ENCODE results near the gene PEX26.
"Not testable (repeated sequence)": the region's sequence is repeated elsewhere in the genome, so short reads cannot be mapped to it uniquely, and the experiment has no call there.

Gene PEX26

DNA sequence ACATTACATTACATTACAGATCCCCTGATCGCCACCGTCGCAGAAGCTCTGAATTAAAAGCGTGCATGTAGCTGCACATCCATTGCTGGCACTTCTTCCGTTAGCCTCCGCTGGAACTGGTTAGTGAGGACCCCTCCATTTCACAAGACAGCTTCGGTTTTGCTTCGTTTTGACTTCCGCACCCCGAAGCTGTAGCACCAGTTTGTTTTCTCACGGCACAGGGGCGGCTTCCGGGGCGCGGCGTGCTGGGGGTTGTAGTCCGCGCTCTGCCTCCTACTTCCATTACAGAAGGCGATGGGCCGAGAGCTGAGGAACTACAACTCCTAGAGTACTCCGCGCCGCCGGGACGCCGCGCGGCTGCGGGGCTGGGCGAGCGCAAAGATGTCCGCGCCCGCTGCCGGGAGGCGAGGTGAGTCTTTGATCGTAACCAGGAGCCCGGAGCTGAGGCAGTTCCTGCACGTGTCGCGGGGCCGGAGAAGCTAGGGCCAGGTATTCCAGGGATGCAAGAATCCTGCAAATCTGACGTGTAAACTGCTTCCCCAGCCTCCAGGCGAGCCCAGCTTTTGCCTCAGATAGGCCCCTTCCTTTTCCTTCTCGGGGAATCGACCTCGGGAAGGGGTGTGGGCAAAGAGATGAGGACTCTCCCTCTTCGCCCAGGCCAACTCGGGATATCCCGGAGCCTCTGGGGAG lies at the start of gene PEX26:
Gene PEX26, plus strand, starts transcription at position 352 of the 690 bp plus-strand sequence. CDS start 387 bp downstream, outside the sequence.
- peak; percentile 91 for DNase-seq

GRCh38 chr22:18028817-18029527 lies 48.8 kb upstream of the PEX26 start:
- no peak for DNase-seq

- no peak for DNase-seq
Measured at GRCh38 chr22:18029686-18030267, 48.0 kb upstream of the PEX26 start.

GRCh38 chr22:18031695-18032454 lies 45.9 kb upstream of the PEX26 start:
- no peak for DNase-seq

DNA sequence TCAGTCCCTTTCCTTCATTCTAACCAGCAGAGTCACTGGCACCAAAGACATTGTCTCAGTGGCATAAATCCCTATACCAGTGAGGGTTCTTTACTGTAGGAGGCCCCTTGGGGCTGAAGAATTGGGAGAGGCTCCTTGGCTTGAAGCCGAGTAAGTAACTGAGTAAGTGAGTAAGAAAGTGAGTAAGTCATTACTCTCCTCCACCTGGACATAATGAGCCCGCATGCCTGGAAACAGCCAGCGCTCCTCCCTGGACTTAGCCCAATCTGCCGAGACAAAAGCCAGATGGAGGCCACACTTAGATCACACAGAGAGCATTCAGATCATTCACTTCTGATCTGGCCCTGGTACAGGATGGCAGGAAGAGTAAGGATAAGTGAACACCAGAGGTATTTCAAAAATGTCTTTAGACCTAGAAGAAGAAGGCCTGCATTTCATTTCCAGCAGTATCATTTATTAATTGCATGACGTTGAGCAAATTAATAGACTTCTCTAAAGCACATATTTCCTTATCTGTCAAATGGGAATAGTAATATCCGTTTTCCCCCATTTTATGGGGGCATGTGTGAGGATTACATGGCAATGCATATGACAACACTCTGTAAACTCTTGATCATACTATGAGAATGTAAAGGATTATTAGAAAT lies 45.2 kb upstream of the PEX26 start:
- no peak for DNase-seq

GRCh38 chr22:18033204-18033998 lies 44.4 kb upstream of the PEX26 start:
- no peak for DNase-seq

DNA sequence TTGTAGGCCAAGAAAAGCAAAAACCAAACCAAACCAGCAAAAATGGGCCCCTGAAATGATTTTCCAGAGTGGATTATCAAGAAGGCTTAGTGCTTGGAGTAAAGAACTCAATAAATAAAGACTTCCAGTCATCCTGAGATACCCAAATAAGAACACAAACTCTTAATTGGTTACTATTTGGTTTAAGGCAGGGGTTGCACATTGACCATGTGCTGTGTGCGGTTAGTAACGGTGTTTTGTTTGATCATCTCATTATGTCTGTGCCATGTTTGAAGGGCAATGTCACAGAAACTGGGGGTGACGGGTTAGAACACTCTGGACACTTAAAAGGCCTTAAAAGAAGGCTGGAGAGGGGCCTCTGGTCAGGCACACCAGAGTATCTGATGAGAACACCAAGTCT lies 43.7 kb upstream of the PEX26 start:
- DNase-seq: no peak

GRCh38 chr22:18035751-18036150 lies 42.0 kb upstream of the PEX26 start:
- DNase-seq: no peak

GRCh38 chr22:18040898-18041297 lies 36.9 kb upstream of the PEX26 start:
- DNase-seq: not testable (repeated sequence)

DNA sequence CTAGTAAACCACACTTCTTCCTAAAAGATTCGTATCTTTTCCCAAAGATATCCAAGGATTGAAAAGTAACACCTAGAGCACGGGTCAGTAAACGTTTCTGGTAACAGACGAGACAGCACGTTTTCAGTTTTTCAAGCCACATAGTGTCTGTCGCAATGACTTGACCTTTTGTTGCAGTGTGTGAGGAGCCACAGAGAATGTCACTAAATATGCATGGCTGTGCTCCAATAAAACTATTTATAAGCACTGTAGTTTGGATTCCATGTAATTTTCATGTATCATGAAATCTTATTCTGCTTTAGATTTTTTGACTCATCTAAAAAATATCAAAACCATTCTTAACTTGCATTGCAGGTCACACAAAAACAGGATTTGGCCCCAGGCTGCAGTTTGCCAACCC lies 35.1 kb upstream of the PEX26 start:
- no peak for DNase-seq

DNA sequence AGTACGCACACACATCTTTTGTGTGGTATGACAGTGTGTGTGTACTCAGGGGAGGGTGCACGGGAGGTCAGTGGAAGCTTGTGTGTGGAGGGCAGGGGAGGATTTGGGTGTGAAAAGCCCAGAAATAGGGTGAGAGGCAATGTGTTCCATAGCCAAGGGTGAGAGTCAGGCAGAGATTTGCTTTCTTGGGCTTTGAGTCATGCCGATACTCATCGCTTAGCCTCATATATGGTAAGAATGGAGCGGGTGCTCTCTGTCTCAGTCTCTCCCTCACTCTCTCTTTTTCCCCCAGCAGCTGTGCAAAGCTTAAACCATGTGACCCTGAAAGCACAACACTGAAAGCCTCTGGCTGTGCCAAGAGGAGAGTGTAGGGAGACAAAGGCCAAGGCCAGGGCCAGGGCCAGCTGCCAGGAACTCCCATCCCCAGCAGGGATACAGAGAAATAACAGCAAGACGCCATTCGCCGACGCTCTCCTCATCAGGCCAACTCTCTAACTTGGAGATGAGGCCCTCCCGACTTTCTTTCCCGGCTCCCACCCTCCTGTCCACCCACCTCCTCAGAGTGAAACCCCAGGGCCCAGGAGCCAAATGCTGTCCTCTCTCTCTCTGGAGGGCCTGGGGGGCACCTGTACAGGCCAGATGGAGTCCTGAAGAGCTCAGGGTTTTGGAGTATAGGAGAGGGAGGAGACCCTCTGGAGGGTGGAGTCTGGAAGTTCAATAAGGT lies 33.1 kb upstream of the PEX26 start:
- DNase-seq: no peak

GRCh38 chr22:18045794-18046193 lies 32.0 kb upstream of the PEX26 start:
- DNase-seq: no peak

DNA sequence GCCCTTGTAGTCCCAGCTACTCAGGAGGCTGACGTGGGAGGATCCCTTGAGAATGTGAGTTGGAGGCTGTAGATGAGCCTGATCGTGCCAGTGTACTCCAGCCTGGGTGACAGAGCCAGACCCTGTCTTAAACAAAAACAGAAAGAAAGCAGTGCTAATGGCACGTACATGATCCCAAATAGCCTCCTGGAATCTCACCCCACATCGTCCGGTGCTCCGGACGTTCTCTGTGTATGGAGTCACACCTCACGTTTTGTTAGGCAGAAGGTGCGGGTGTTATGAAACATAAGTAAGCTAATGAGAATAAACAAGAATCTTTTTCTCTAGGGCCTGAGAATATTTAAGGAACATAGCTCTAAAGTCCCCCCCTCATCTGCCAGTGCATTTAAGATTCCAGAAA lies 29.7 kb upstream of the PEX26 start:
- no peak for DNase-seq

- no peak for DNase-seq
Measured at GRCh38 chr22:18048441-18048898, 29.3 kb upstream of the PEX26 start.

- no peak for DNase-seq
Measured at GRCh38 chr22:18050065-18050464, 27.7 kb upstream of the PEX26 start.

GRCh38 chr22:18051113-18051512 lies 26.7 kb upstream of the PEX26 start:
- DNase-seq: not testable (repeated sequence)

GRCh38 chr22:18053216-18053946 lies 24.4 kb upstream of the PEX26 start:
- not testable (repeated sequence) for DNase-seq

DNA sequence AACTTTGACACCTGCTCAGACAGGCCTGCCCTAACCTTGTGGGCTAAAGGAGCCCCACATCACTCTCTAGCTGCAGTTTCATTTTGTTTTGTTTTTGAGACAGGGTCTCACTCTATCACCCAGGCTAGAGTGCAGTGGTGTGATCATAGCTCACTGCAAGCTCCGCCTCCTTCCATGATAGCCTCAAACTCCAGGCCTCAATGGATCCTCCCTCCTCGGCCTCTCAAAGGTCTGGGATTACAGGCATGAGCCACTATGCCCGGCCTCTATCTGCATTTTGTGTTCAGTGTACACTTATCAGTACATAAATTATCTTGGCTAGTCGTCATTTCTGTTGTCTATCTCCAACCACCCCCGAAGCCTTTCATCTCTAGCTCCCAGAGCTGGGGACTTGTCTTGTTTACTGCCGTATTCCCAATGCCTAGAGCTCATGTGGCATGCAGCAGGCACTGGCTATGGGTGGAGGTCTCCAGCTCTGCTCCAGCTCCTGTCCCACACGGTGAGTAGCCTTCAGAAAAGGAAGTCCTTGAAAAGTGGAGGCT lies 22.1 kb upstream of the PEX26 start:
- no peak for DNase-seq

DNA sequence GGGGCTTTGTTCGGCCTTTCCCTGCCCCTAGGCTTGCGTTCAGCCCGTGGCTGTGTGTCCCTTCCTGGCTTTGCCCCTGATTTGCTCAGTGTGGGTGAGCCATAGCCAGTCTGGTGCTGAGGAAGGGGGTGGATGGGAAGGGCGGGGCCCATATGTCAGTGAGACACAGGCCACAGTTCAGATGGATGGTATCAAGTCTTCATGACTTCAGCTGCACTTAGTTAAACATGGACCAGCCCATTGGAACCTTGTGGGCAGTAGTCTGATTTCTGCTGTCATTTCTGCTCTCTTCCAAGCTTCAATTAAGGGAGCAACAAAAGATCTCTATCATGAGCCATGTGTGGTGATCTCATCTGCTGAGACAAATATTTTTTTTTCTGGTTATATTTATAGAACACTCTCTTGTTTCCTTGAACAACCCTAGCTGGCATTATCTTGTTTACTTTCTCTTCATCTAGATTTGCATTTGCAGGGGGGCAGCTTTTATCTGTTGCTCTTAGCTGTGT lies 21.6 kb upstream of the PEX26 start:
- no peak for DNase-seq

All from NCI-H1048 (cell line).